Spinal cord (tissue), 10 donors: Measurements from ENCODE around the gene ANKH. TPM values are rescaled to one million over a fixed set of nuclear protein-coding genes. Genes with fewer than 3 reads are reported as not detected.

Source experiments
- DNase-seq, 6 donors: peaks; one replicate each; pipeline versions ENCODE4 v3.0.0 to v3.0.0-alpha.2; 2013 to 2015; ENCODE audit warnings: low spot score in 6 of 6, low read depth in 4 of 6
- H3K27ac ChIP-seq: one replicate; pipeline ENCODE4 v1.5.1; 2013; ENCODE audit warnings: low read depth, low read length, control low read depth
- H3K27me3 ChIP-seq: one replicate; pipeline ENCODE4 v1.6.1; 2013; ENCODE audit warnings: low read length; ENCODE audit not compliant: control insufficient read depth, insufficient read depth
- H3K36me3 ChIP-seq: one replicate; pipeline ENCODE4 v1.6.1; 2013; ENCODE audit warnings: low read length; ENCODE audit not compliant: control insufficient read depth, insufficient read depth
- H3K4me1 ChIP-seq: one replicate; pipeline ENCODE4 v1.6.1; 2013; ENCODE audit warnings: low read length; ENCODE audit not compliant: control insufficient read depth, insufficient read depth
- H3K4me3 ChIP-seq: one replicate; pipeline ENCODE4 v1.5.1; 2013; ENCODE audit warnings: low read depth, low read length, control low read depth
- H3K9me3 ChIP-seq: one replicate; pipeline ENCODE4 v1.6.1; 2013; ENCODE audit warnings: low read length; ENCODE audit not compliant: control insufficient read depth, insufficient read depth
- WGBS: methylation state at CpG from one replicate; pipeline ENCODE4 v1.1.5; 2013; ENCODE audit warnings: missing lambda C conversion rate; ENCODE audit not compliant: insufficient coverage; 5-methylcytosine and 5-hydroxymethylcytosine counted together
- polyA plus RNA-seq, 2 donors: library from polyadenylated mRNA; unstranded; fragments of 120-200 nt; gene quantifications; one replicate each; pipeline ENCODE4 v1.2.1, GENCODE V29; 2013; ENCODE audit not compliant: insufficient read length in 2 of 2
- total RNA-seq, 2 donors: library from RNA; depleted of rRNA in 1 of 2; stranded (reverse); fragments of 120-200 nt in 1 of 2; fragments of >200 nt in 1 of 2; gene quantifications; one replicate each; pipeline versions ENCODE4 v1.2.3 to v1.2.4, GENCODE V29; 2013 to 2014
- donor health status: healthy.

ANKH gene
- total and polyA plus RNA-seq, 4 donors, result 45.2 to 73.8 (median 59.6) TPM

DNA sequence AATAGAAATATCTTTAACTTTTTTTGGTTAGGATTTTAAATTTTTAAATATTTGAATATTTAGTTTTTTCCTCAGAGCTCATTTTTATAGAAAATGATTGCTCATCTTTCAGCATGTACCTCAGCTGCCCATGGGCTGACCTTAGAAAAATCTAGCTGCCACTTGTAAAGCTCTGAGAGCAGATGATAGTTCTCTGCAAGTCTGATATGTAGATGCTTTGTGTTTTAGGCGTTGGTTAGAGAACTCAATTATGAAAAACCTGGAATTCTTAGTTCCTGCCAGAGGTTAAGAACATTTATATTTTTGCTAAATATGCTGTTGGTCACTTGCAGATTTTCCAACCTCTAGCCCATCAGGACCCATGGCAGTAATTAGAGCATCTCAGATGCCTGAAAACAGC is 192.0 kb downstream of the ANKH start:
- WGBS, result no CpG with 5 or more reads among the region's 1 CpG
- DNase-seq, result no peak
- H3K36me3 ChIP-seq, result peaks cover 13% of the 10 kb centered on the region

DNA sequence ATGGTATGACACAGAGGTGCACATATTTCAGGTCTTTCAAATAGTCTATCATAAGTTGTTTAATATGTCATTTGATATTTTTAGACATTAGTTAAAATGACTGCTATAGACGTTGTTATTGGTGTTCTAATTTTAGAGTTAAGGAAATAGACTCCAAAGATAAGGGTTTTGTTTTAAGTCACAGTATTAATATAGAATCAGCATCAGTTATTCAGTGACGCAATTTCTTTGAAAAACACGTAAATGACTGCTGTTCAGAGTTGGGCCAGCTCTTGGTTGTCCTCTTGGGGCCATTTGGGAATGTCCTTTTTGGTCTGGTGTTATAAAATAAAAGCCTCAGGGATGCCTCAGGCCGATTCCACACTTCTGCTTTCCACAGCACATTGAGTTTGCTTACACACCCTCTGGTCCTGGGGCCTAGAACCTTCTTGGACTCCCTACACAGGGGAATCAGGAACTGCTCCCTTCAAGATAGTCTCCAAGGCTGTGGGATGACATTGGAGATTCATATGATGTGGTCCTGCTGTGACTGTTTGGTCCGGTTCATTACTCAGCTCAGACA is 192.7 kb downstream of the ANKH start:
- Histone ChIP-seq H3K4me1 (no peaks in the 10 kb centered on the region), H3K27me3 (no peaks in the 10 kb centered on the region), H3K9me3 (no peaks in the 10 kb centered on the region), H3K36me3 (peaks cover 11% of the 10 kb centered on the region), H3K4me3 (no peak overlapping the region), H3K27ac (no peak overlapping the region)
- WGBS, result no CpG with 5 or more reads among the region's 5 CpGs
- no peak for DNase-seq

More for the DNA sequence above, 192.0 kb downstream of the ANKH start:
- Histone ChIP-seq H3K4me1 (peaks cover 3% of the 10 kb centered on the region), H3K9me3 (no peaks in the 10 kb centered on the region), H3K27me3 (no peaks in the 10 kb centered on the region), H3K4me3 (no peak overlapping the region), H3K27ac (no peak overlapping the region)

GRCh38 chr5:14676320-14676719 is 195.3 kb downstream of the ANKH start:
- H3K27ac ChIP-seq, result no peak overlapping the region
- 93% methylated on average over 3 of the region's 3 CpGs for WGBS

DNA sequence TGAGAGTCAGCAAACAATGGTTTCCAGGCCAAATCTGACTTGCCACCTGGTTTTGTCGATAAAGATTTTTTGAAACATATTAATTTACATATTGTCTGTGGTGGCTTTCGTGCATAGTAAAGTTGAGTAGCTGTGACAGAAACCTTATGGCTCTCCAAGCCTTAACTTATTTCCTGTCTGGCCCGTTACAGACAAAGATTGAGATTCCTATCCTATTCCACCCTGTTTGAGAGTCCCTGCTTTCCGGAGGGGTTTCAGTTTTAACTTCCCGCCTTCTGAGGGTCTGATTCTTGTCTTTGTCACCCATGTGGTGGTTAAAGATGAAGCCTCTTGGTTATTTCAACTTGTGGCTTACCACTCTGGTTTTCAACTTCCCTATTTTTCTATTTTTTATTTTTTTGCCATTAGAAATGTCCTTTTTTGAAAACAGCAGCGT is 195.7 kb downstream of the ANKH start:
- H3K4me3 ChIP-seq, result no peak overlapping the region
- H3K4me1 ChIP-seq, result peaks cover 3% of the 10 kb centered on the region
- WGBS, result no CpG with 5 or more reads among the region's 6 CpGs
- no peak for DNase-seq
- H3K36me3 ChIP-seq, result peaks cover 4% of the 10 kb centered on the region
- H3K27me3 ChIP-seq, result no peaks in the 10 kb centered on the region
- no peaks in the 10 kb centered on the region for H3K9me3 ChIP-seq
- peak overlapping the region; percentile 35 for H3K27ac ChIP-seq

More at GRCh38 chr5:14676320-14676719, 195.3 kb downstream of the ANKH start:
- peaks cover 3% of the 10 kb centered on the region for H3K4me1 ChIP-seq
- no peak for DNase-seq
- H3K4me3 ChIP-seq, result no peak overlapping the region
- H3K27me3 ChIP-seq, result no peaks in the 10 kb centered on the region
- peaks cover 6% of the 10 kb centered on the region for H3K36me3 ChIP-seq
- H3K9me3 ChIP-seq, result no peaks in the 10 kb centered on the region

DNA sequence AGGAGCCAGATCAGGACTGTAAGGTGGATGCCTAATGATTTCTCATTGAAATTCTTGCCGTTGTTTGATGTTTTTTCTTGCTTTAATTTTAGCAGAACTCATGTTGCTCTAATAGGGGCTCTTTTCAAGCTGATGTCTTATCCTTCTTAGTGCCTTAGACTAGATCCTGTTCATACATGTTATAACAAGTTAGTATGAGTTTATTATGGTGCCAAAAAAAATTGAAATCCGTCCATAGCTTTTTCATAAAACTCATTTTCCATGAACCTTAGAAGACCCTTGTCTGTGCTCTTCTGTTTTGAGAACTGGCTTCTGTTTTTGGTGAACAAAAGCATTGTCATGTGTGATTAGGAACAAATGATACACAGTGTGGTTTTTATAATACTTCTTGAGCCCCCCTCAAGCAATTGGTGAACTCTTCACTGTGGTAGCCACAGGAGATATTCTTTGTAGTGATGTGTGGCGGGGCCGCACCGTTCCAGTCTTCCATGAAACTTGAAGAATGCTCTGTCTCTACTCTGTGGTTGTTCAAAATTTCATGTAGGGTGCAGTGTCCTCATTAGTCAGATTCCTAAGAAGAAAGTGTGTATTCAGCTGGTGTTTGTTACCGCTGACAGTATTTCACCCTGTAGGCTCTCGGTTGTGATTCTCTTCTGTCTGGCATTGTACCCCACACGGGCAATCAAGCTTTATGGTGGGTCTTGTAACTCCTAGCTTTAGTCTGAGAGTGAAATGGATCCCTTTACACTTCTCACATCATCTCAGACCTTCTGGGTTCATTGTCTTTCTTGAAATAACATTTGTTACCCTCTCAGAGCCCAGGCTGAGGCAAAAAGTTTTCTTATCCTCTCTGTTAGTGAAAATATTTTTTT is 196.4 kb downstream of the ANKH start:
- Histone ChIP-seq H3K4me3 (no peak overlapping the region), H3K4me1 (peaks cover 3% of the 10 kb centered on the region), H3K27me3 (no peaks in the 10 kb centered on the region), H3K36me3 (peaks cover 2% of the 10 kb centered on the region), H3K27ac (peak overlapping the region; percentile 35), H3K9me3 (no peaks in the 10 kb centered on the region)
- DNase-seq, result peak in 1 of 6 donors; percentile 28
- 70% methylated on average over 3 of the region's 8 CpGs for whole genome bisulfite sequencing

GRCh38 chr5:14673443-14673842 is 198.1 kb downstream of the ANKH start:
- Histone ChIP-seq H3K27ac (no peak overlapping the region), H3K27me3 (no peaks in the 10 kb centered on the region), H3K9me3 (no peaks in the 10 kb centered on the region), H3K36me3 (peaks cover 2% of the 10 kb centered on the region), H3K4me1 (peaks cover 3% of the 10 kb centered on the region), H3K4me3 (no peak overlapping the region)
- no peak for DNase-seq
- 94% methylated on average over 2 of the region's 3 CpGs for WGBS

- H3K27ac ChIP-seq, result no peak overlapping the region
- peaks cover 3% of the 10 kb centered on the region for H3K4me1 ChIP-seq
- H3K4me3 ChIP-seq, result no peak overlapping the region
- H3K36me3 ChIP-seq, result peaks cover 2% of the 10 kb centered on the region
- H3K27me3 ChIP-seq, result no peaks in the 10 kb centered on the region
- 80% methylated on average over 7 of the region's 9 CpGs for WGBS
- no peaks in the 10 kb centered on the region for H3K9me3 ChIP-seq
- no peak for DNase-seq
These were observed 198.8 kb downstream of the ANKH start for GRCh38 chr5:14672484-14673394.

DNA sequence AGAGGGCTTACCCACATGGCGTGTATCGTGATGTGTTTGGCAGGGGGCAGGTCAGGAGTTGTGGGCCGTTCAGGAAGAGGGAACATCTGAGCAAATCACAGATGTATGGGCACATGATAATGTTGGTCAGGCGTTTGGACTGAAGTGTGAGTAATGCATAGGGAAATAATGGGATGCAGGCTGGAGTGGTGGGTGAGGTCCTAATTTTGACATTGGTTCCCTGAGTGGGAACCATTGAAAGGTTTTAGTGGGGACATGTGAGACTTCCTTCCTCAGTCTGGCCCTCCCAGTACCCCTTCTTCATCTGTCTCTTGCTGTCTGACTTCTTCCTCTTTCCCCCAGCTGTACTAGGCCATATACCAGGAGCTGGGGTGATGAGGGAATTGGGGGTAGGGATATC is 199.5 kb downstream of the ANKH start:
- no peak overlapping the region for H3K27ac ChIP-seq
- peaks cover 3% of the 10 kb centered on the region for H3K4me1 ChIP-seq
- peaks cover 2% of the 10 kb centered on the region for H3K36me3 ChIP-seq
- WGBS, result 80% methylated on average over 4 of the region's 4 CpGs
- no peak for DNase-seq
- H3K27me3 ChIP-seq, result no peaks in the 10 kb centered on the region
- no peak overlapping the region for H3K4me3 ChIP-seq
- H3K9me3 ChIP-seq, result no peaks in the 10 kb centered on the region

DNA sequence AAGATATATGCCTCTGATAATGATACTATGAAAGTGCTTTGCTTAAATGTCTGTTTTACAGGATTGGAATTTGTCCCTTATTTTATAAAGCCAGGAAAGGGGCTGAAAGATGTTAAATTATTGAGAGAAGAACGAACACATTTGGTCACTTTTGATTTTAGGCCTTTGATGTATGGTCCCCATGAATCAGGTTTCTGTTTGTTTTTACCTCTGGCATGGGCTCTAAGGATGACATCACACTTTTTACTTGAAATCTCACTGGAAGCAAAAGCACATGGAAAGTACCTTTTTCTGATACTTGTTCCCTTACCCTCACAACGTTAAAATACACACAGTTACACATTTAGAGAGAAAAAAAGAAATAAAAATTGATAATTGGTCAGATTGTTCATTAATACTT is 200.2 kb downstream of the ANKH start:
- WGBS, result 29% methylated on average over 1 of the region's 2 CpGs

More for the DNA sequence above, 200.2 kb downstream of the ANKH start:
- no peak for DNase-seq
- H3K4me1 ChIP-seq, result peaks cover 3% of the 10 kb centered on the region
- H3K36me3 ChIP-seq, result peaks cover 2% of the 10 kb centered on the region
- H3K27ac ChIP-seq, result no peak overlapping the region
- no peaks in the 10 kb centered on the region for H3K27me3 ChIP-seq
- no peak overlapping the region for H3K4me3 ChIP-seq
- no peaks in the 10 kb centered on the region for H3K9me3 ChIP-seq
